A549 (cell line): Measurements from ENCODE around the gene CEBPA. TPM values are rescaled to one million over a fixed set of nuclear protein-coding genes. Genes with fewer than 3 reads are reported as not detected.
A peak's percentile ranks its signal among the peaks of the same experiment; 100 is the strongest.

ENCODE experiments used
- ATAC-seq, 2 experiments: fragments of 200-7000 bp in 1 of 2; fragments of >200 bp in 1 of 2; cut with Nextera tagmentation in 1 of 2; cut with Tn5 transposase in 1 of 2; 3 replicates each; pipeline versions ENCODE4 v1.8.0 to v1.9.1; 2018 to 2020; ENCODE audit warnings: mild to moderate bottlenecking in 1 of 2, moderate library complexity in 1 of 2
- CTCF ChIA-PET: fragments of 300-600 bp; sonication (Branson Sonifier 250); formaldehyde crosslinking; extraction: SDS; loops from one replicate; lab custom pipeline; 2021; ENCODE audit warnings: antibody characterized with exemption, inconsistent platforms; lab: Yijun Ruan, JAX
- POLR2A ChIA-PET: fragments of 350-600 bp; formaldehyde crosslinking; extraction: SDS; loops from one replicate; lab custom pipeline; 2021; ENCODE audit warnings: antibody characterized with exemption, inconsistent platforms; lab: Yijun Ruan, JAX
- DNase-seq, 2 experiments: peaks; one replicate each; pipeline versions ENCODE4 v3.0.0 to v3.0.0-alpha.2; 2011 to 2016; ENCODE audit warnings: low read depth in 1 of 2, low spot score in 1 of 2
- FAIRE-seq: peaks from 2 replicates; lab custom pipeline; 2011; peaks lifted over from hg19 to GRCh38; lab: Jason Lieb, UNC
- H3K27ac ChIP-seq, 2 experiments: fragments of >200 bp; sonication (Bioruptor Twin); formaldehyde crosslinking; 3 replicates each; pipeline ENCODE4 v1.5.1; 2016 to 2017
- H3K4me1 ChIP-seq: fragments of >200 bp; sonication (Bioruptor Twin); formaldehyde crosslinking; 3 replicates; pipeline ENCODE4 v1.6.1; 2016
- H3K4me2 ChIP-seq: fragments of >200 bp; sonication (Bioruptor Twin); formaldehyde crosslinking; 3 replicates; pipeline ENCODE4 v1.6.1; 2016
- H3K4me3 ChIP-seq: fragments of >200 bp; sonication (Bioruptor Twin); formaldehyde crosslinking; 3 replicates; pipeline ENCODE4 v1.5.1; 2016
- H3K9me3 ChIP-seq: fragments of >200 bp; sonication (Bioruptor Twin); formaldehyde crosslinking; 3 replicates; pipeline ENCODE4 v1.6.1; 2016
- ATOH8 ChIP-seq: fragments of 250-450 bp; sonication (Bioruptor Pico); IDR thresholded peaks from 2 replicates; pipeline ENCODE4 v1.5.0; 2020; ENCODE audit warnings: low read depth, mild to moderate bottlenecking, moderate library complexity
- BCL3 ChIP-seq: fragments of >200 bp; sonication (Bioruptor Twin); formaldehyde crosslinking; IDR thresholded peaks from 3 replicates; pipeline ENCODE4 v1.6.1; 2016
- BHLHE40 ChIP-seq: IDR thresholded peaks from 2 replicates; pipeline ENCODE4 v1.6.1; 2012; ENCODE audit warnings: low read depth, low read length, inconsistent platforms
- CBX8 ChIP-seq: fragments of 200-600 bp; sonication (generic); IDR thresholded peaks from 2 replicates; pipeline ENCODE4 v1.6.1; 2016
- CEBPB ChIP-seq, 2 experiments: fragments of >200 bp in 1 of 2; sonication (Bioruptor Twin) in 1 of 2; formaldehyde crosslinking in 1 of 2; IDR thresholded peaks; 2 replicates each; pipeline ENCODE4 v1.6.1; 2012 to 2016
- CTCF ChIP-seq: fragments of >200 bp; sonication (Bioruptor Twin); formaldehyde crosslinking; IDR thresholded peaks from 3 replicates; pipeline ENCODE4 v1.5.1; 2016
- EHF ChIP-seq: fragments of 250-450 bp; sonication (Bioruptor Pico); IDR thresholded peaks from 2 replicates; pipeline ENCODE4 v1.5.0; 2020; ENCODE audit warnings: mild to moderate bottlenecking
- EHMT2 ChIP-seq: fragments of 200-600 bp; sonication (generic); IDR thresholded peaks from 2 replicates; pipeline ENCODE4 v1.6.1; 2016; ENCODE audit warnings: antibody characterized with exemption, low read depth, mild to moderate bottlenecking, moderate library complexity
- EP300 ChIP-seq, 2 experiments: fragments of >200 bp; sonication (Bioruptor Twin); formaldehyde crosslinking; IDR thresholded peaks; 2 replicates in 1 of 2; 3 replicates in 1 of 2; pipeline ENCODE4 v1.6.1; 2016 to 2017
- ESRRA ChIP-seq: fragments of 150-350 bp; IDR thresholded peaks from 2 replicates; pipeline ENCODE4 v1.6.1; 2014; ENCODE audit warnings: mild to moderate bottlenecking, low read length, borderline replicate concordance
- GATA3 ChIP-seq: IDR thresholded peaks from 2 replicates; pipeline ENCODE4 v1.6.1; 2012; ENCODE audit warnings: borderline replicate concordance
- HDAC2 ChIP-seq: fragments of 200-600 bp; sonication (generic); IDR thresholded peaks from 2 replicates; pipeline ENCODE4 v1.6.1; 2016
- HEYL ChIP-seq: fragments of 250-450 bp; sonication (Bioruptor Pico); IDR thresholded peaks from 2 replicates; pipeline ENCODE4 v1.8.0; 2021; ENCODE audit warnings: mild to moderate bottlenecking, moderate library complexity
- HOXA7 ChIP-seq: fragments of 250-450 bp; sonication (Bioruptor Pico); IDR thresholded peaks from 2 replicates; pipeline ENCODE4 v1.5.0; 2020; ENCODE audit warnings: mild to moderate bottlenecking, moderate library complexity
- JUN ChIP-seq, 2 experiments: fragments of >200 bp; sonication (Bioruptor Twin); formaldehyde crosslinking; IDR thresholded peaks; 2 replicates in 1 of 2; 3 replicates in 1 of 2; pipeline ENCODE4 v1.6.1; 2016 to 2017
- JUNB ChIP-seq: fragments of >200 bp; sonication (Bioruptor Twin); formaldehyde crosslinking; IDR thresholded peaks from 2 replicates; pipeline ENCODE4 v1.6.1; 2016
- KDM1A ChIP-seq: fragments of 200-600 bp; sonication (generic); IDR thresholded peaks from 2 replicates; pipeline ENCODE4 v1.6.1; 2016; ENCODE audit warnings: low read depth, mild to moderate bottlenecking
- MAX ChIP-seq: IDR thresholded peaks from 2 replicates; pipeline ENCODE4 v1.6.1; 2012
- NFE2L2 ChIP-seq: fragments of 150-350 bp; conservative IDR thresholded peaks from 2 replicates; pipeline ENCODE4 v1.6.1; 2014; ENCODE audit warnings: low read length
- NR3C1 ChIP-seq: fragments of >200 bp; sonication (Bioruptor Twin); formaldehyde crosslinking; IDR thresholded peaks from 3 replicates; pipeline ENCODE4 v1.6.1; 2017
- PBX3 ChIP-seq: IDR thresholded peaks from 2 replicates; pipeline ENCODE4 v1.6.1; 2012
- RCOR1 ChIP-seq: fragments of 150-350 bp; IDR thresholded peaks from 2 replicates; pipeline ENCODE4 v1.6.1; 2014; ENCODE audit warnings: antibody characterized with exemption, low read length, low read depth
- RNF2 ChIP-seq: fragments of 200-600 bp; sonication (generic); IDR thresholded peaks from 2 replicates; pipeline ENCODE4 v1.6.1; 2016; ENCODE audit warnings: low read depth, mild to moderate bottlenecking, antibody characterized with exemption, moderate library complexity, borderline replicate concordance
- SMC3 ChIP-seq: fragments of >200 bp; sonication (Bioruptor Twin); formaldehyde crosslinking; IDR thresholded peaks from 3 replicates; pipeline ENCODE4 v1.6.1; 2018; ENCODE audit warnings: inconsistent platforms
- TP53 ChIP-seq: fragments of 250-450 bp; sonication (Bioruptor Pico); IDR thresholded peaks from 2 replicates; pipeline ENCODE4 v1.5.0; 2021; ENCODE audit warnings: mild to moderate bottlenecking, moderate library complexity
- USF2 ChIP-seq: fragments of 450-650 bp; IDR thresholded peaks from 2 replicates; pipeline ENCODE4 v1.6.1; 2014; ENCODE audit warnings: antibody characterized with exemption
- ZFP36 ChIP-seq: fragments of 450-650 bp; IDR thresholded peaks from 2 replicates; pipeline ENCODE4 v1.6.1; 2014; ENCODE audit warnings: borderline replicate concordance; ENCODE audit not compliant: partially characterized antibody
- ZNF302 ChIP-seq: fragments of 250-450 bp; sonication (Bioruptor Pico); IDR thresholded peaks from 2 replicates; pipeline ENCODE4 v1.9.0; 2021; ENCODE audit warnings: inconsistent platforms, mild to moderate bottlenecking, moderate library complexity
- ZSCAN20 ChIP-seq: fragments of 250-450 bp; sonication (Bioruptor Pico); IDR thresholded peaks from 2 replicates; pipeline ENCODE4 v1.8.0; 2022; ENCODE audit warnings: mild to moderate bottlenecking, moderate library complexity
- WGBS: methylation state at CpG from one replicate; pipeline ENCODE4 v1.1.6; 2017; ENCODE audit errors: missing lambda C conversion rate; 5-methylcytosine and 5-hydroxymethylcytosine counted together
- polyA plus RNA-seq, 4 experiments: library from polyadenylated mRNA; depleted of rRNA in 3 of 4; stranded (reverse); fragments of >200 nt; fragmentation: RNase III in 1 of 4; extraction: RNeasy Plus Mini Kit Qiagen cat#74134 plus additional on column Dnase treatment in 1 of 4; gene quantifications; 2 replicates in 3 of 4; 3 replicates in 1 of 4; pipeline ENCODE4 v1.2.3, GENCODE V29; 2011 to 2017

The CEBPA gene
- polyA plus RNA-seq, 2 of the 4 experiments (the other 2 are of a cell fraction) = 3.5 to 6.6 TPM

GRCh38 chr19:33302175-33302973 lies at the start of gene CEBPA (continued):
- TF ChIP-seq GATA3 (no peak; the same call in 1 of the 2 replicates), CBX8 (no peak), ZNF302 (no peak), HOXA7 (CRISPR knock-in tag) (no peak), ESRRA (no peak), PBX3 (peak; percentile 58; the same call in 1 of the 2 replicates), ZSCAN20 (CRISPR knock-in tag) (no peak), KDM1A (no peak), ZFP36 (no peak), BHLHE40 (no peak), EP300 (IDR thresholded peaks at IDR 0.05) (no peak), CEBPB (IDR thresholded peaks at IDR 0.05) (peak in 1 of 2 experiments; percentile 32; a peak in 1 of 4 replicates), HDAC2 (no peak), NFE2L2 (no peak), SMC3 (peak; percentile 85), MAX (peak; percentile 91), TP53 (CRISPR knock-in tag) (peak; percentile 65; the same call in 1 of the 2 replicates), RCOR1 (no peak), HEYL (CRISPR knock-in tag) (no peak), ATOH8 (CRISPR knock-in tag) (0 out of 2 replicates have a peak, but pooled peaks have one; percentile 62)

- no peak for FAIRE-seq
- ATAC-seq = peak; percentile 22 to 32; a peak in 2 of 6 replicates
- WGBS = 47% methylated on average over 12 of the region's 12 CpGs
- ChIA-PET POLR2A (interaction anchor here (0.5 to 2.7 kb wide), 2 partner anchors 22 to 23 kb away, joined by 3 to 12 read pairs (median 3); partner anchors contain the start of gene CEBPG), CTCF (interaction anchor here (0.9 to 1.8 kb wide), 6 partner anchors 8 to 56 kb away, joined by 3 to 5 read pairs (median 4); partner anchors contain the start of gene CEBPA)
- DNase-seq = peak in 1 of 2 experiments; percentile 40
- H3K9me3 ChIP-seq = peaks cover 14% of the 10 kb centered on the region
- no peaks in the 10 kb centered on the region for H3K4me1 ChIP-seq
- no peak overlapping the region for H3K4me3 ChIP-seq
- no peak overlapping the region for H3K4me2 ChIP-seq
- no peak overlapping the region for H3K27ac ChIP-seq
- TF ChIP-seq HEYL (CRISPR knock-in tag) (no peak), PBX3 (no peak), RNF2 (no peak), NFE2L2 (no peak), EHMT2 (no peak), CTCF (no peak), EHF (CRISPR knock-in tag) (no peak), JUNB (no peak), BCL3 (no peak), NR3C1 (no peak), RCOR1 (no peak), USF2 (no peak), MAX (no peak), JUN (IDR thresholded peaks at IDR 0.05) (no peak)
Observed at GRCh38 chr19:33350538-33351309, 48.4 kb upstream of the CEBPA start.
